ENCODE measurements around the gene GBE1.
"Not testable (repeated sequence)": the region's sequence is repeated elsewhere in the genome, so short reads cannot be mapped to it uniquely, and the experiment has no call there.

- TF ChIP-seq CTCF (IDR thresholded peaks at IDR 0.05 in 4 of 5, conservative IDR thresholded peaks at IDR 0.05 in 1 of 5); POLR2A (IDR thresholded peaks at IDR 0.05): not testable (repeated sequence)
Measured at GRCh38 chr3:81492471-81492870, 269.0 kb downstream of the GBE1 start.

All from gastrocnemius medialis (tissue), 4 donors.